Activated naive CD4-positive, alpha-beta T cell (primary cell): ENCODE measurements around the gene SMARCD2.
"Not testable (repeated sequence)": the region's sequence is repeated elsewhere in the genome, so short reads cannot be mapped to it uniquely, and the experiment has no call there.

ENCODE experiments used
- DNase-seq, 4 experiments: peaks; one replicate each; lab custom pipeline; 2025; lab: John Stamatoyannopoulos, UW

Gene SMARCD2

DNA sequence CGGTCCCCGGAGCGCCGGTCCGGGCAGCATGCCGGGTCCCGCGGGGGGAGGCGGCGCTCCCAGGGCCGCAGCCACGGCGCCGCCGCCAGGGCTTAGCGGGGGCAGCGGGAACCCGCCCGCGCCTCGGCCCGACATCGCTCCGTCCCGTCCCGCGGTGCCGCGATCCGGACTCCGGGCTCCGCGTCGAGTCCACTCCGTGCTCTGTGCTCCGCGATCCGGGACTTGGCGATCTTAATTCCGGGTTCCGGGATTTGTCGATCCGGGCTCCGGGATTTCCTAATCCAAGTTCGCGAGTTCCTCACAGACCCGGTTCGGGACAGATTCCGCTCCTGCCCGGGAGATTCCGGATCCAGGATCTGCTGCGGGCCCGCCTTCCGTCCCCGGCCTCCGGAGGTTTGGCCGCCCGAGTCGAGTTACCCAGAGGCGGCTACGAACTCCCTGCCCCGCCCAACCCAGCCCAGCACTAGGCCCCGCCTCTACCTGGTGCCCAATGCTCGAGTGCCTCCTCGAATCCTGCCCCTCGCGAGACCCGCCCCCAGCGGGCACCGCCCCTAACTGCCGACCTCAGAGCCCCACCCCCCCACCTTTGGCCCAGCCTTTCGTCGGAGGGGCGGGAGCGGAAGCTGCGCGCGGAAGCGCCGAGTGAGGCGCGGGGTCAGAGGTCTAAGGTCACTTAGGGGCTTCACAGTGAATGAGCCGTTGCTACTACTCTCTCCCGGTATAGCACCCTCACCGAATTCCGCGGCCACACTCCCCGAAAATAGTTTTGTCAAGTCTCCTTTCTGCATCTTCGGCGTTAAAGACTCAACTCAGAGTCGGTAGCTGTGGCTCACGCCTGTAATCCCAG, at the start of gene SMARCD2:
SMARCD2 (minus strand) TSS at position 146 of the 847 bp plus-strand sequence; CDS start at position 135, 11 bp downstream.
- peak; percentile 95 to 99 (median 96) for DNase-seq

GRCh38 chr17:63889026-63889848, 46.8 kb upstream of the SMARCD2 start:
- DNase-seq: not testable (repeated sequence)

GRCh38 chr17:63885119-63885518, 42.6 kb upstream of the SMARCD2 start:
- not testable (repeated sequence) for DNase-seq

GRCh38 chr17:63882626-63883126, 40.2 kb upstream of the SMARCD2 start:
- DNase-seq: not testable (repeated sequence)

DNA sequence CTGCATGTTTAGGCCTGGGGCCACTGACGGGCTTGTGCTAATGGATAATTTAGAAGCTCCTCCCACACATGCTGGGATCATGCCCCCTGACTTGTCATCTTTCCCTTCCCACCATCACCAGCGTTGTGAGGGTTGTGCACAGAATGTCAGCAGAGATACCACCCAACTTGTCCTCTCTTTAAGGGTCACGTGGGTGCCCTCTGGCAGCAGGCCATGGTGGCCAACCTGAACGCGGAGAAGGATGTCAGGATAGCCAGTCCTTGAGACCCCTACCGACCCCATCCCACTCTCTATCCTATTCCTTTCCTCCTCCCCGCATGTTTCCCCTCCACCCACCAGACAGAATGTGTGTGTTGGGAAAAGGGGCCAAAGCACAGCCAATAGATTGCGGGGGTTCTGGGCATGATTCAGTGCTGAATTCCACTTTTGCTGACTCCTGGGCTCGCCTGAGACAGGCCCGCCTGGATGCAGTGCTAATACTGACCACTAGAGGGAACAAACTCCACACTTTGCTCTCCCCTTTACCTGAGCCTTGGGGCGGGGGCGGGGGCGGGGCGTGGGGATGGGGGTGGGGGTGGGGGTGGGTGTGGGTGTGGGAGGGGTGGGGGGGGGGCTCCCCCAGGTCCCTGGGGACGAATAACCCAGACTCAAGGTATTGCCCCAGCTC, 39.6 kb upstream of the SMARCD2 start, which contains the start of gene GH2:
GH2 (minus strand) TSS at position 10 of the 667 bp plus-strand sequence. CDS start 143 bp downstream, outside the sequence.
- peak; percentile 12 to 36 (median 25) for DNase-seq

GRCh38 chr17:63881337-63881736, 38.9 kb upstream of the SMARCD2 start:
- not testable (repeated sequence) for DNase-seq

- DNase-seq: no peak
Observed at GRCh38 chr17:63880706-63881105, 38.2 kb upstream of the SMARCD2 start.

DNA sequence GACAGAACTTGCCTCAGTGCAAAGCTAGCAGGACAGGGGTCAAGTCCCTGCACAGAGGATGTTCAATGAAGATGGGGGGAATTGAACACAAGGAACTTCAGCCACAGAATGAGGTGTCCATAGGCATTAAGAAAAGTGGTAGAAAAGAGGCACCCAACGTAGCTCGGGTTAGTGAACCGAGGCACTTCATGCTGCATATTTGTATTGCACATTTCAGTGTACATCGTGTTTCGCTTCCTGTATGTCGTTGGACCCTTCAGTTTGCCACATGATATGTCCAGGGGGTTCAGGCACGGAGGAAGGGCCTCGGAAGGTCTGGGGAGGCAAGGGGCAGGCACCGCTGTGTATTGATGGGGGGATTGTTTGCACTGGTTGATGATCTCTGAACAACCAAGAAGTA, 35.9 kb upstream of the SMARCD2 start:
- not testable (repeated sequence) for DNase-seq

GRCh38 chr17:63874693-63875092, 32.2 kb upstream of the SMARCD2 start:
- not testable (repeated sequence) for DNase-seq

GRCh38 chr17:63874061-63874626, 31.7 kb upstream of the SMARCD2 start:
- DNase-seq: not testable (repeated sequence)

DNA sequence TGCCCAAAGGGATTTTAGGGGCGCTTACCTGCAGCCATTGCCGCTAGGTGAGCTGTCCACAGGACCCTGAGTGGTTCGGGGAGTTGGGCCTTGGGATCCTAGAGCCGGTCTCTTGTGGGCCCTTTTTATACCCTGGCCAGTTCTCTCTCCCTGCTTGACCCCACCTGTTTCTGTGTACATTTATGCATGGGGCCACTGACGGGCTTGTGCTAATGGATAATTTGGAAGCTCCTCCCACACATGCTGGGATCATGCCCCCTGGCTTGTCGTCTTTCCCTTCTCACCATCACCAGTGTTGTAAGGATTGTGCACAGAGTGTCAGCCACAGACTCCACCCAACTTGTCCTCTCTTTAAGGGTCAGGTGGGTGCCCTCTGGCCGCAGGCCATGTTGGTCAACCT, 31.1 kb upstream of the SMARCD2 start, which contains the start of gene CSH2:
CSH2 (minus strand) TSS at position 101 of the 400 bp plus-strand sequence; CDS start at position 38, 63 bp downstream.
- not testable (repeated sequence) for DNase-seq

GRCh38 chr17:63871646-63872365, 29.3 kb upstream of the SMARCD2 start:
- DNase-seq: not testable (repeated sequence)

GRCh38 chr17:63870292-63870665, 27.8 kb upstream of the SMARCD2 start:
- DNase-seq: not testable (repeated sequence)

DNA sequence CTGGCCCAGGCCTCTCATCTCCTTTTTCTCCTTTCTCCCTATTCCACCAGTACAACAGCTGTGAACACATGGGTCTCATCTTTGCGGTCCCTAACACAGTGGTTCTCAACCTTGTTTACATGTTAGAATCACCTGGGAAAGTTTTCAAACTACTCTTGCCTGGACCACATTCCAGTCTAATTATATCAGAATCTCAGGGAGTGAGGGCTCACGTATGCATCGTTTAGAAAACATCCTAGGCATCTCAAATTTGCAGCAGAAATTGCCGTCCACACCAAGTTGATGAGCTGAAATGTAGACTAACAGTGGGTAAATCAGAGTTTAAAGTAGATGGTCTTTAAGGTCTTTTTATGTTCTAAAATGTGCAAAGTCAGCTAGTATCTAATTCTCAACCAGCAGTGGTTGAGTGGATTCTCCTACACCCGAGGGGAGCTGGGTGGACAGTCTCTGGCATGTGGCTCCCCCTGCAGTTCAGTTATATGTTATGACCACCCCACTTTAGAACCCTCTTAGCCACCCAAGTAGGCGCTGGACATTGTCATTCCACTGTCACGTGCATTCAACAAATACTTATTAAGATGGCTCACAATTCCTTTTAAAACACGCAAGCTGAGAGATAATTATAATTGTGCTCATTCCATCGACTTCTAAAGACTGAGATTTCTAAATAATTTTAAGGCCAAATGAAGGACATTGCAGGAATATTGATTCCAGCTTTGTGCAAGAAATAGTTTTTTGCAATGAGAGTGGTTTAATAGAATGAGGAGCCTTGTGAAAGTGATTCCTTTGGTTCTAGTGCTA, 27.2 kb upstream of the SMARCD2 start:
- not testable (repeated sequence) for DNase-seq

GRCh38 chr17:63866625-63867024, 24.1 kb upstream of the SMARCD2 start:
- DNase-seq: not testable (repeated sequence)

- DNase-seq: no peak
Observed at GRCh38 chr17:63859257-63859656, 16.8 kb upstream of the SMARCD2 start.

GRCh38 chr17:63856425-63856824, 13.9 kb upstream of the SMARCD2 start:
- not testable (repeated sequence) for DNase-seq

DNA sequence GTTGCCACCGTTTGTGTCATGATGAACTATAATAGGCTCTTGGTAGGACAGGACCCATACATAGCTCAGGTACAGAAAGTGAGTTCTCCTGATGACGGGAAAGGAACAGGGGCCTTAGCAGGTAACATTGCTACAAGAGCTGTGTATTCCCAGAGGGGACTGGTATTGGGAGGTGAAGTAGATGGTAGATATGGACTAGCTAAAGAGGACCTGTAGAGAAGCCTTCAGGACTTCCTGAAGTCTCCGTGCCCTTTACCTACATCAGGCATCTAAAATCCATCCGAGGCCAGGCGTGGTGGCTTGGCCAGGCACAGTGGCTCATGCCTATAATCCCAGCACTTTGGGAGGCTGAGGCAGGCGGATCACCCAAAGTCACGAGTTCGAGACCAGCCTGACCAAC, 12.7 kb upstream of the SMARCD2 start:
- DNase-seq: no peak

- DNase-seq: no peak
Observed at GRCh38 chr17:63854709-63855108, 12.2 kb upstream of the SMARCD2 start.

DNA sequence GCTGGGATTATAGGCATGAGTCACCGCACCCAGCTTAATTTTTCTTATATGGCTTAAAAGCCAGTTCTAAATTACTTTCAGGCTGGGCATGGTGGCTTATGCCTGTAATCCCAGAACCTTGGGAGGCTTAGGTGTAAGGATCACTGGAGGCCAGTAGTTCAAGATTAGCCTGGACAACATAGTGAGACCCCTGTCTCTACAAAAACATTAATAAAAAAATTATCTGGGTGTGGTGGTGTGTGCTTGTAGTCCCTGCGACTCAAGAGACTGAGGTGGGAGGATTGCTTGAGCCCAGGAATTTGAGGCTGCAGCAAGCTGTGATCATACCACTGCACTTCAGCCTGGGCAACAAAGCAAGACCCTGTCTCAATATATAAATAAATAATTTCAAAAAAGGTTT, 10.8 kb upstream of the SMARCD2 start:
- DNase-seq: no peak
